K562 (cell line): ENCODE measurements around the gene B4GALT7. TPM values are rescaled to one million over a fixed set of nuclear protein-coding genes. Genes with fewer than 3 reads are reported as not detected.
A peak's percentile ranks its signal among the peaks of the same experiment; 100 is the strongest.

ENCODE experiments used
- ATAC-seq: fragments of 200-7000 bp; cut with Tn5 transposase; 3 replicates; pipeline ENCODE4 v1.9.1; 2020; ENCODE audit warnings: moderate library complexity
- BruUV-seq: library from RNA; stranded (reverse); fragments of 400-500 nt; replicated peaks from 2 replicates; lab custom pipeline; 2021; lab: Mats Ljungman, UMichigan
- CTCF ChIA-PET: fragments of 300-600 bp; formaldehyde crosslinking; extraction: SDS; loops from one replicate; lab custom pipeline; 2021; ENCODE audit warnings: low intra/inter-chr PET ratio; lab: Yijun Ruan, JAX
- POLR2A ChIA-PET: fragments of 300-600, 350-650 bp; sonication (Branson Sonifier 250); formaldehyde crosslinking; extraction: SDS; loops from one replicate; lab custom pipeline; 2021; ENCODE audit warnings: antibody characterized with exemption, inconsistent platforms; lab: Yijun Ruan, JAX
- DNase-seq, 4 experiments: peaks; one replicate each; pipeline versions ENCODE4 v3.0.0 to v3.0.0-alpha.2; 2011 to 2018; ENCODE audit warnings: low spot score in 3 of 4, mixed read lengths in 3 of 4; ENCODE audit errors: extremely low read depth in 1 of 4
- FAIRE-seq: peaks from 2 replicates; lab custom pipeline; 2011; peaks lifted over from hg19 to GRCh38; lab: Jason Lieb, UNC
- H2AFZ ChIP-seq: 2 replicates; pipeline ENCODE4 v1.6.0; 2011; ENCODE audit warnings: low read depth, low read length, control low read depth, inconsistent platforms
- H3K27ac ChIP-seq: fragments of 200-600 bp; 3 replicates; pipeline ENCODE4 v1.8.0; 2011; ENCODE audit warnings: low read depth, mild to moderate bottlenecking, control low read depth, inconsistent platforms, low read length, moderate library complexity, mixed read lengths; ENCODE audit errors: extremely low read depth
- H3K27me3 ChIP-seq, 2 experiments: fragments of 300-600 bp in 1 of 2; 2 replicates in 1 of 2; 3 replicates in 1 of 2; pipeline versions ENCODE4 v1.6.0 to v1.8.0; 2011; ENCODE audit warnings: inconsistent platforms in 2 of 2, low read length in 2 of 2, mild to moderate bottlenecking in 1 of 2, mixed read lengths in 1 of 2, moderate library complexity in 1 of 2; ENCODE audit not compliant: control insufficient read depth in 2 of 2, insufficient read depth in 2 of 2
- H3K36me3 ChIP-seq: fragments of 300-600 bp; 3 replicates; pipeline ENCODE4 v1.8.0; 2011; ENCODE audit warnings: mild to moderate bottlenecking, low read length, inconsistent platforms; ENCODE audit not compliant: control insufficient read depth, insufficient read depth
- H3K4me1 ChIP-seq, 2 experiments: fragments of 200-600 bp in 1 of 2; replicated peaks in 1 of 2; 2 replicates in 1 of 2; 3 replicates in 1 of 2; pipeline versions ENCODE4 v1.5.1 to v1.8.0; 2011; ENCODE audit warnings: inconsistent platforms in 2 of 2, low read length in 2 of 2, mild to moderate bottlenecking in 1 of 2, mixed read lengths in 1 of 2, moderate library complexity in 1 of 2; ENCODE audit not compliant: control insufficient read depth in 2 of 2, insufficient read depth in 2 of 2
- H3K4me2 ChIP-seq: 2 replicates; pipeline ENCODE4 v1.6.1; 2011; ENCODE audit warnings: low read length, control low read depth, inconsistent platforms, mixed read lengths; ENCODE audit not compliant: insufficient read depth
- H3K4me3 ChIP-seq: fragments of 200-600 bp; sonication (generic), shearing (Covaris generic); 2 replicates; pipeline ENCODE4 v1.5.1; 2016; ENCODE audit warnings: control low read depth, inconsistent platforms
- H3K79me2 ChIP-seq: fragments of 200-600 bp; 3 replicates; pipeline ENCODE4 v1.8.0; 2011; ENCODE audit warnings: low read length, inconsistent platforms; ENCODE audit not compliant: control insufficient read depth, insufficient read depth
- H3K9ac ChIP-seq, 2 experiments: 2 replicates each; pipeline versions ENCODE4 v1.6.0 to v1.6.1; 2011; ENCODE audit warnings: low read depth in 2 of 2, low read length in 2 of 2, control low read depth in 1 of 2, inconsistent platforms in 1 of 2, mild to moderate bottlenecking in 1 of 2, mixed read lengths in 1 of 2; ENCODE audit not compliant: insufficient read depth in 1 of 2
- H3K9me1 ChIP-seq: one replicate; pipeline ENCODE4 v1.6.0; 2011; ENCODE audit warnings: inconsistent platforms, mild to moderate bottlenecking, low read length, moderate library complexity; ENCODE audit not compliant: control insufficient read depth, insufficient read depth
- H3K9me3 ChIP-seq: replicated peaks from 2 replicates; pipeline ENCODE4 v1.5.1; 2011; ENCODE audit warnings: low read depth, low read length, inconsistent platforms; ENCODE audit not compliant: control insufficient read depth, insufficient read depth
- H4K20me1 ChIP-seq: replicated peaks from 2 replicates; pipeline ENCODE4 v1.6.1; 2011; ENCODE audit warnings: low read length, inconsistent platforms, mixed read lengths; ENCODE audit not compliant: control insufficient read depth, insufficient read depth
- ATF3 ChIP-seq, 2 experiments: fragments of 450-650 bp in 1 of 2; sonication (generic) in 1 of 2; formaldehyde crosslinking in 1 of 2; IDR thresholded peaks in 1 of 2; conservative IDR thresholded peaks in 1 of 2; 2 replicates each; pipeline versions ENCODE4 v1.6.1 to v1.8.1; 2016 to 2023; ENCODE audit warnings: mild to moderate bottlenecking in 2 of 2, moderate library complexity in 2 of 2, inconsistent platforms in 1 of 2, missing genetic modification reagents in 1 of 2
- BCOR ChIP-seq: fragments of 450-650 bp; IDR thresholded peaks from 2 replicates; pipeline ENCODE4 v1.6.1; 2016
- E2F6 ChIP-seq, 2 experiments: IDR thresholded peaks; 2 replicates each; pipeline ENCODE4 v1.6.1; 2011; ENCODE audit warnings: borderline replicate concordance in 1 of 2, control low read depth in 1 of 2, low read depth in 1 of 2, low read length in 1 of 2, mild to moderate bottlenecking in 1 of 2, mixed read lengths in 1 of 2, moderate library complexity in 1 of 2; ENCODE audit not compliant: insufficient read depth in 1 of 2, insufficient read length in 1 of 2, poor library complexity in 1 of 2, severe bottlenecking in 1 of 2; ENCODE audit errors: extremely low read depth in 1 of 2
- EP400 ChIP-seq: fragments of 450-650 bp; IDR thresholded peaks from 2 replicates; pipeline ENCODE4 v1.6.1; 2017; ENCODE audit warnings: antibody characterized with exemption, mild to moderate bottlenecking, moderate library complexity
- KDM1A ChIP-seq, 2 experiments: fragments of 450-650 bp; IDR thresholded peaks; 2 replicates each; pipeline ENCODE4 v1.6.1; 2016; ENCODE audit warnings: mild to moderate bottlenecking in 2 of 2
- RBM25 ChIP-seq: fragments of 200-400 bp; formaldehyde crosslinking; IDR thresholded peaks from 2 replicates; pipeline ENCODE4 v1.6.1; 2018; ENCODE audit warnings: low read length, low read depth, moderate library complexity; ENCODE audit not compliant: severe bottlenecking
- RUNX1 ChIP-seq: sonication (generic); IDR thresholded peaks from 2 replicates; pipeline ENCODE4 v1.6.1; 2016; ENCODE audit warnings: antibody characterized with exemption, low read depth
- WGBS: fragments of 100-300 bp; shearing (Covaris generic); methylation state at CpG from one replicate; pipeline ENCODE4 v1.1.6; 2016; ENCODE audit warnings: low coverage, mixed read lengths; ENCODE audit not compliant: insufficient coverage; ENCODE audit errors: missing lambda C conversion rate; 5-methylcytosine and 5-hydroxymethylcytosine counted together
- in situ Hi-C: fragments of 300-500 bp; cut with MboI; formaldehyde crosslinking; loops from 4 replicates; pipeline ENCODE4 v1.15.0; 2018; ENCODE audit warnings: inconsistent platforms, mixed read lengths
- intact Hi-C: fragments of 100-400 bp; cut with micrococcal nuclease; formaldehyde crosslinking; loops from 2 replicates; pipeline ENCODE4 v1.14.2; 2022
- polyA plus RNA-seq, 8 experiments: library from polyadenylated mRNA; depleted of rRNA in 4 of 8; stranded (reverse) in 5 of 8; unstranded in 3 of 8; fragments of >200 nt; fragmentation: Nextera tagmentation in 2 of 8; fragmentation: Illumina TruSeq in 1 of 8; extraction: Ambion mirVana in 2 of 8; extraction: Trizol in 1 of 8; gene quantifications; 2 replicates each; pipeline versions ENCODE4 v1.2.1 to v1.2.3, GENCODE V29; 2011 to 2014; ENCODE audit warnings: inconsistent platforms in 1 of 8, missing spikeins in 1 of 8
- total RNA-seq, 7 experiments: library from RNA; depleted of rRNA in 6 of 7; stranded (reverse); fragments of >200 nt in 6 of 7; fragmentation: Illumina TruSeq in 2 of 7; extraction: Trizol in 2 of 7; gene quantifications; 2 replicates each; pipeline versions ENCODE4 v1.2.1 to v1.2.3, GENCODE V29; 2011 to 2021; ENCODE audit warnings: low replicate concordance in 1 of 7

The B4GALT7 gene
- total and polyA plus RNA-seq, 9 of the 15 experiments (the other 6 are each of a cell fraction or from before 2014, with no cell fraction given): 0.34 to 17.7 (median 9.1) TPM

- TF ChIP-seq E2F6 (IDR thresholded peaks at IDR 0.05; ENCODE audit: borderline replicate concordance in 1 of 2, extremely low read depth in 1 of 2, insufficient read depth in 1 of 2, insufficient read length in 1 of 2, low read depth in 1 of 2, low read length in 1 of 2, poor library complexity in 1 of 2, severe bottlenecking in 1 of 2): peak in 1 of 2 experiments; percentile 9
- TF ChIP-seq RUNX1: no peak
- peak; percentile 79 for TF ChIP-seq ATF3 (IDR thresholded peaks at IDR 0.05)
- TF ChIP-seq ATF3 (CRISPR knock-in tag; conservative IDR thresholded peaks at IDR 0.05): no peak
Measured at GRCh38 chr5:177568326-177568725, 31.6 kb upstream of the B4GALT7 start (continued).

GRCh38 chr5:177569894-177570293 lies 30.0 kb upstream of the B4GALT7 start:
- Histone ChIP-seq H3K4me2 (no peak overlapping the region), H2AFZ (0 out of 2 replicates have a peak overlapping the region, but pooled peaks have one; percentile 13), H3K79me2 (no peaks in the 10 kb centered on the region), H3K4me3 (no peak overlapping the region), H3K27me3 (peaks cover 4 to 14% of the 10 kb centered on the region in 2 experiments; a peak in 4 of 5 replicates), H3K9me3 (no peaks in the 10 kb centered on the region), H3K9me1 (no peaks in the 10 kb centered on the region), H3K9ac (no peak overlapping the region), H3K4me1 (peaks cover 18 to 21% of the 10 kb centered on the region in 2 experiments; a peak in 3 of 5 replicates), H4K20me1 (no peaks in the 10 kb centered on the region), H3K36me3 (no peaks in the 10 kb centered on the region), H3K27ac (no peak overlapping the region)
- WGBS: 16% methylated on average over 2 of the region's 2 CpGs
- no peak for DNase-seq
- intact Hi-C loops: no loop called here
- ATAC-seq: no peak
- POLR2A ChIA-PET: interaction anchor here (0.5 kb wide), 1 partner anchor 27 kb away, joined by 3 read pairs; no protein-coding TSS in a partner anchor
- BruUV-seq: no TSS peak
- CTCF ChIA-PET: no interaction called here
- no peak for FAIRE-seq
- in situ Hi-C loops: no loop called here
- peak; percentile 84 for TF ChIP-seq RBM25
- TF ChIP-seq BCOR: peak; percentile 51; the same call in 1 of the 2 replicates
- no peak for TF ChIP-seq EP400
- peak; percentile 15 to 28; a peak in 1 of 4 replicates for TF ChIP-seq KDM1A (IDR thresholded peaks at IDR 0.05)
